DMS114 treated with DMSO at 0.1 percent for 48 hours (cell line): Measurements from ENCODE around the gene FNDC7.
"Not testable (repeated sequence)": the region's sequence is repeated elsewhere in the genome, so short reads cannot be mapped to it uniquely, and the experiment has no call there.

Experiments
- DNase-seq: peaks from one replicate; lab custom pipeline; 2025; ENCODE audit not compliant: unreplicated experiment; lab: John Stamatoyannopoulos, UW

Gene FNDC7, protein sequence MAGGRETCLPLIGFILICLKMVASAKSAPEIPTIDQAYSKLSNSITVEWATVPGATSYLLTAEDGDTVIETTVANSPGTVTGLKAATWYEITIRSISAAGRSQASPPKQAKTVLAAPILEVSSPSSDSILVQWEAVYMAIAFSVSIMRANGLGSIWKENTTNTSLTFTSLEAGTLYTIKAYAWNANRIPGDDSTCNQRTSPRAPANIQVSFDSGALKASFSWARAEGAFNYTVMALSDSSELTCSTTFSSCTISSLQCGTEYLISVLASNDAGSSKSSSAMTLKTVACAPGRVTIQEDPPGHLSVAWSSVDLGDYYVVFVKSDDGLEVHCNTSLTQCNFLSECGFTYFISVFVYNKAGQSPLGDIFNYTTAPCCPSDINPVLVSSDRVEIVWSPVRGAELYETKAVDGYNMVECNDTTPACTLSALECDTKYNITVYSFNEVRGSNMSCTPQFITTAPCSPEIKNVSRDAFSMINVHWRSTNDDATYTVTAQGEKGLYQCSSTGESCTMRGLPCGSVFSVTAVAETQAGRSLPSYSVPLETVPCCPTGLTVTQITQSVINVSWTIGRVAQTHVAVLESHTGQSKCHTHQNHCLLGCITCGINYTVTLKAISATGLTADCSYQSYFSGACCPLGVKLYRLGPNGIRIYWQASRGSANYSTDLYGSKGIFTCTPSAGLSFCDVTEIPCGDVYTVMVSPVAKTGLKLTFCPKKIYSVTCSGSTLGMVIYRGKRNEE

GRCh38 chr1:108712606-108713150 lies at the start of gene FNDC7:
Gene FNDC7 (plus strand): TSS chr1:108712908. CDS start chr1:108712934, 26 bp downstream.
- no peak for DNase-seq

DNA sequence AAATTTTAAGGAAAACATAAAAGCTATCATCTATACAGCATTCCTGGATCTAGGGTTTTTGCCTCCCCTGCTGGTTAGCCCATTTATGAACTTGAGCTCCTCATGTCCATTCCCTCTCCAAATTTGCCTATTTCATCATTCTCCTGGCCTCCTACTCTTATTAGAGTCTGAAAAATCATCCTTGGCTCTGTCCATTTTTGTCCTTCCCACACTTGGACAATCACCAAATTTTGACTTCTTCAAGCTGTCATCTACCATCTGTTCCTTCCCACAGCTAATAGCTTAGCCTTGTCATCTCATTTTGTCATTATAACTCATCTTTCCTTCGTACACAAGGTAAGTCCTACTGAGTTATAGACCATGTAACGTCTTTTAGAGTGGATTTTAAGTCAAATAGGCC lies 49.6 kb upstream of the FNDC7 start:
- DNase-seq, result no peak

- DNase-seq, result no peak
Measured at GRCh38 chr1:108664481-108664880, 48.2 kb upstream of the FNDC7 start.

DNA sequence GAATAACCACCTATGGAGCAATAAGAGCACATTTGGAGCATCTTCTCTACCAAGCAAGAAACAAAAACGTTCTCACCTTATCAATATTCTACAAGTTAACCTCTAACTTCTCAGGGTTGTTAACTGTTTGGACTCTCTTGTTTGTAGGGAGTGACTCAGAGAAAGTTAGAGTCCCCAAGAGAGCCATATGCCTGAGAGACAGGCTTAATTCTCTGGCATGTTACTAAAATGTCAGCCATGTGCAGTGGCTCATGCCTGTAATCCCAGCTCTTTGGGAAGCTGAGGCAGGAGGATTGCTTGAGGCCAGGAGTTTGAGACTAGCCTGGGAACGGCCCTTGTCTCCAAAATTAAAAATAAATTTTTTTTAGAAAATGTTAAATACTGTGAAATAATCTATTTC lies 47.6 kb upstream of the FNDC7 start:
- DNase-seq, result no peak

DNA sequence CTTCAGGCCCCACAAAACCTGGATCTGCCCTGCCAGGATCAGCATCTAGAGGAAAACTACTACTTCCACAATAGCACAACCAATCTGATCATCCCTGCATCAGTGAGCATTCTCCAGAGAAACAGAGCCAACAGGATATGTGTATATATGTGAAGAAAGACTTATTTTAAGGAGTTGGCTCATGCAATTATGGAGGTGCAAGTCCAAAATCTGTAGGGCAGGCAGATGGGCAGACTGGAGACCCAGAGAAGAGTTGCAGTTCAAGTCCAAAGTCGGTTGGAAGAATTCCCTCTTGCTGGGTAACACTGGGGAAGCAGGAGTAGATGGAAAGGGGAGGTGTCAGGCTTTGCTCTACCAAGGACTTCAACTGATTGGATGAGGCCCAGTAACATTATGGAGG lies 46.9 kb upstream of the FNDC7 start:
- no peak for DNase-seq

GRCh38 chr1:108667422-108667821 lies 45.3 kb upstream of the FNDC7 start:
- not testable (repeated sequence) for DNase-seq

DNA sequence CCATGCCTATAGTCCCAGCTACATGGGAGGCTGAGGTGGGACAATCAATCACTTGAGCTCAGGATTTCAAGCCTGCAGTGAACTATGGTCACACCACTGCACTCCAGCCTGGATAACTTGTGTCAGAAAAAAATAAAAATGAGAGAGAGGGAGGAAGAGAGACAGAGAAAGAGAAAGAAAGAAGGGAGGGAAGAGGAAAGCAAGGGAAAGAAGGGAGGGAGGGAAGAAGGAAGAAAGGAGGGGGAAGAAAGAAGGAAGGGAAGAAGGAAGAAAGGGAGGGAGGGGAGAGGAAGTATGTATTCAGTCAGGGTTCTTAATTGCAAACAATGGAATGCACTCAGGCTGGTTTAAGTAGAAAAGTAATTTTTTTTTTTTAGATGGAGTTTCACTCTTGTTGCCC lies 43.9 kb upstream of the FNDC7 start:
- DNase-seq, result no peak

DNA sequence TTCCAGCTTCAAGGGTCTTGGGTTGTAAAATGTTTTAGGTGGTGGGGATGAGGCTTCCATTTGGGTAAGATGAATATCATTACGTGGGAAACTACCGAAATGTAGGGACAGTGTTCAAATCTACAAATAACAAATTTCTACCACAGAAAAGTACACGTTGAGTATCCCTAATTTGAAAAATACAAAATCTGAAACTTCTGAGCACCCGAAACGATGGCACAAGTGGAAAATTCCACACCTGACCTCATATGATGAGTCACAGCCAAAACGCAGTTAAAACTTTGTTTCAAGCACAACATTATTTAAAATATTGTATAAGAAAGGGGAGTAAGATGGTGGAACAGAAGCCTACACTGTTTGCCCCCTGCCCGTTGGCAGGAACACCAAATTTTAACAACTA lies 43.0 kb upstream of the FNDC7 start:
- no peak for DNase-seq

DNA sequence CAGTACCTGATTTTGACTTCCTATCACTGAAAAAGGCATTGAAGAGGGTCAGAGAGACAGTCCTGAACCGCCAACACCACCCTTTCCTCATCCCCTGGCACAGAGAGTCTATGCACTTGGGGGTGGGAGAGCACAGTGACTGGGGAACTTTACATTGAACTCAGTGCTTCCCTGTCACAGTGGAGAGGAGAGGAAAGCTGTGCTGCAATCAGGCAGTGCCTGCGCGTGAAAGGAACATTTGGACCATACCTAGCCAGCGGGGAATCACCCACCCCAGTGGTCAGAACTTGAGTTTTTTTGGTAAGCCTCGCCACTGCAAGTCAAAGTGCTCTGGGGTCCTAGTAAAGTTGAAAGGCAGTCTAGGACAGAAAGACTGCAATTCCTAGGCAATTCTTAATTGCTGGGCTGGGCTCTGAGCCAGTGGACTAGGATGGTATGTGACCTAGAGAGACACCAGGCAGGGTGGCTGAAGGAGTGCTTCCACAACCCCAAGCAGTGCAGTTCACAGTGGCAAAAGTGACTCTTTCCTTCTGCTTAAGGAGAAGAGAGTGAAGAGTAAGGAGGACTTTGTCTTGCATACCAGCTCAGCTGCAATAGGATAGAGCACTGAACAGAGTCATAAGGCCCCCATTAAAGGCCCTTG lies 42.5 kb upstream of the FNDC7 start:
- no peak for DNase-seq

DNA sequence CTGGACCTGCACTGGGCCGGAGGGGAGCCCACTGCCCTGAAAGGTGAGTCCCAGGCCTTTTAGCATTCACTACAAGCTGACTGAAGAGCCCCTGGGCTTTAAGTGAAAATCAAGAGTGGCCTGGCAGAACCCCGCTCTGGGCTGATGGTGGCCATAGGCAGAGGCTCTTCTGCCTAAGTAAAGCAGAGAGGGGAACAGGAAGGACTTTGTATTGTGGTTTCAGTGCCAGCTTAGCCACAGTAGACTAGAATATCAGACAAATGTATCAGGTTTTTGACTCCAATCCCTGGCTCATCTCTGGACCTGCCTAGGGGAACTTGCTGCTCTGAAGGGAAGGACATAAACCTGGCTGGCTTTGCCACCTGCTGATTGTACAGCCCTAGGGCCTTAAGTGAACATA lies 41.6 kb upstream of the FNDC7 start:
- no peak for DNase-seq

DNA sequence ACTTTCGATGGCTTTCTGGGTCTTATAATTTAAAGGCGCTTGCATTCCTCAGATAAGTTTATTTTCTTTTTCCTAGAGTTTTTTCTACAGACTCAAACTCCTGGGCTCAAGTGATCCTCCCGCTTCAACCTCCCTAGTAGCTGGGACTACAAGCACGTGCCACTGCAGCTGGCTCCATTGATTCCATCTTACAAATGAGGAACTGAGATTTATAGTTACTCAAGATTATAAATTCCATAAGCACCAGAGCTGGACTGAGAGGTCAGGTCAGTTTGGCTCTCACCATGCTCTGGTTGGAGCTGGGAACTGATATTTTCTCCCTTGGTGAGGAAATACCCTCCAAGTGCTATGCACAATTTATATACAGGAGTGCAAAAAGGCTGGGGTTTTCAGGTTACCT lies 34.0 kb upstream of the FNDC7 start:
- no peak for DNase-seq

DNA sequence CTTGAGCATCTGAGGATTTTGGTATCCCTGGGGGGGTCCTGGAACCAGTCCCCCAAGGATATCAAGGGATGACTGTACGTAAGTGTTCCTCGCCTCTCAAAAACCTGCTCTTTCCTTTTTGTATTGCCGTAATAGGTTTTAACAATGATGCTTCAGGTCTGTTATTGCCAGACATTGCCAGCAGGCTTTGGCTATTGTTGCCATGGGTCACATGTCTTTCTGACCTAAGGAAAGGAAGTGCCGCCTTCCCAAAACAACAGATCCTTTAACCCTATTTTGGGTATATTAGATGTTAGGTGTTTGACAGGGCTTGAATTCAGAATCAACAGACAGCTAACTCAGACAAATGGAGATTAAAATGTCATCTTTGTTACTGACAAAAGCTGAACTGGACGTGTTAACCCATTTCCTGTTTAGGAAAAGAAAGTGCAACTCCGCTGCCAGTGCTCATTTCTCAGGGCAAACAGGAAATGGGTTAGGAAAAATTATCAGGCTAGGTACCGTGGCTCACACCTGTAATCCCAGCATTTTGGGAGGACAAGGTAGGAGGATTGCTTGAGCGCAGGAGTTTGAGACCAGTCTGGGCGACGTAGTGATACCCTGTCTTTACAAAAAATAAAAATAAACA lies 33.0 kb upstream of the FNDC7 start:
- DNase-seq, result no peak

DNA sequence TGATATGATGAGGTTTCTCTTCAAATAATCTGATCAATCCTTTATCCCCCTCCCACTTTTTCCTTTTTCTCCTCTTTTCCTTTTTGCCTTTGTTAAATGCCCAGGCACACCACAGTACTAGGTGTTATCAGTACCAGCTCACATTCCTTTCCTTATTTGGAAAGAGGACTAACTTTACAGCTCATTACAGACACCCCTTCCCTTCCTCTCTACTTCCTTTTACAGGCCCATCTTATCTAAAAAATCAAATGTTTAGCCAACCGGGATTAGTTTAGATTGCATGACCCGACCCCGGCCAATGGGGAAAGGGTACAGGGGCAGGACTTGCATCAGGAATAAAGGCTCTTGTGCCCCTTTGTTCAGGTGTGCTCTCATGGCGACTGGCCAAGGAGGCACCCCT lies 31.0 kb upstream of the FNDC7 start:
- not testable (repeated sequence) for DNase-seq

DNA sequence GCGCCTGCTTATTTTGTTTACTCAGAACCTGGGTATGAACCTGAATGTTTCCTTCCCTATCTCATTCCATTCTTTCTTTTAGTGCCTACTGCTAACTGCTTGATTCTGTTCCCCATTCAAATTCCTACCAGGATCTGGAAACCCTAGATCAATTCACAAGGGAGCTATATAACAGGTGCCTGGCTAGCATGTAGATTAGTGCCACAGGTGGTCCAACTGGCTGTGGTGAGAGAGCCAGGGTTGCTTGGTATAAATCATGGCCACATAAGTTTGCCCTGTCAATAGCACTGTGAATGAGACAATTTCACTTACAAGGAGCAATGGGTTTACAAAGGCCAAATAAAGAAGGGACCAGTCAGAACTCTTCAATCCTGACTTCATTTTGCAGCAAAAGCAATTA lies 27.2 kb upstream of the FNDC7 start:
- DNase-seq, result no peak

- no peak for DNase-seq
Measured at GRCh38 chr1:108686614-108687313, 25.9 kb upstream of the FNDC7 start.

DNA sequence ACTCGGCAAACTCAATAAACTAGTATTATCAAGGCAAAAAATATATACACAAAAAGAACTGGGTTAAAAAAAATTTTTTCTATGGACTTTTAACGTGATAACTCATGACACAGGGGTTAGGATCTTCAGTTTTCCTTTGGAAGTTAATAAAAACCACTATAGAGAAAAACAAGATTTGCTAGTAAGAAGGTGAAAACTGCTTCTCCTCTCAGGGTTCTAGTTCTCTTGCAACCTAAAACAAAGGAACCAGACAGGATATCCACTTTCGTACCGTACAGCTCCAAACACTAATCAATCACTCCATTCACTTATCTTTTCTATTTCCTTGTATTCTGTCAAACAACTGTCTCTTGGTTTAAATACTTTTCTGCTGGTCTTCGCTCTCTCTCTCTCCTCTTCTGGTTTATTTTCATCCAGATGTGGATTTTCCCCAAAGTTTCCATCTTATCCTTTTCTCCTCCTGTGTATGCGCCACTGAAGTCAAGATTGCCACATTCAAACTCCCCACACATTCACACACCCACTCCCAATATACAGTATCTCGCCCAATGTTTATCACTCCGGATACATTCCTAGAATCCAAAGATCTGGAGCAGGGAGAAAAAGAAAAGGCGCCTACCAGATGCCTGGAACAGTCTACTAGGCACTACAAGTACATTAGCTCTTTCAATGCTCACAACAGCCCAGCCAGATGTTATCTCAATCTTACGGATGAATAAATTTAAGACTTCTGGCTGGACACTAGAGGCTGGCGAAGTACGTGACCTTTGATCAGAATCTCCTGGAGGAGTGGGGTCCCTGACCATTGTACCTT lies 21.4 kb upstream of the FNDC7 start:
- no peak for DNase-seq

- DNase-seq, result peak; percentile 93
Measured at GRCh38 chr1:108691942-108692723, 20.6 kb upstream of the FNDC7 start, which contains the start of gene PRPF38B. Gene PRPF38B (plus strand): TSS chr1:108692310. CDS start chr1:108692592, 282 bp downstream.

GRCh38 chr1:108692724-108693655 lies 19.7 kb upstream of the FNDC7 start:
- DNase-seq, result peak; percentile 26
